GM12873 (cell line): Measurements from ENCODE around the gene SRRT.

ENCODE experiments used
- CTCF ChIP-seq: IDR thresholded peaks from 2 replicates; pipeline ENCODE4 v1.5.1; 2012; ENCODE audit warnings: low read depth, mild to moderate bottlenecking, moderate library complexity, low read length, control low read depth; ENCODE audit not compliant: insufficient read depth; ENCODE audit errors: missing control alignments

Gene SRRT

DNA sequence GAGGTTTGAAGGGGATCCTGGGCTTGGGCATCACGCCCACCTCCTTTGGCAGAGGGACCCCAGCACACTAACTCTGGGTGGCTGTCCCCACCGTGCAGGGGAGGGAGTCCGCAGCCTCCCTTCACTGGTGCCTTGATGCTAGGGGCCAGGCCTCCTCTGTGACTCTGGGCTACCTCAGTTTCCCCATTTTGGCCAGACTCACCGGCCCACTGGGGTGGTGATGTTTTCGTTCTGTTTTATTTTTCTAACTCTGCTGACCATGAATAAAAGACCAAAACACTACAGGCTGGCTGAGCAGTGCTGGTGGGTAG lies 8.2 kb upstream of the SRRT start:
- no peak for TF ChIP-seq CTCF

DNA sequence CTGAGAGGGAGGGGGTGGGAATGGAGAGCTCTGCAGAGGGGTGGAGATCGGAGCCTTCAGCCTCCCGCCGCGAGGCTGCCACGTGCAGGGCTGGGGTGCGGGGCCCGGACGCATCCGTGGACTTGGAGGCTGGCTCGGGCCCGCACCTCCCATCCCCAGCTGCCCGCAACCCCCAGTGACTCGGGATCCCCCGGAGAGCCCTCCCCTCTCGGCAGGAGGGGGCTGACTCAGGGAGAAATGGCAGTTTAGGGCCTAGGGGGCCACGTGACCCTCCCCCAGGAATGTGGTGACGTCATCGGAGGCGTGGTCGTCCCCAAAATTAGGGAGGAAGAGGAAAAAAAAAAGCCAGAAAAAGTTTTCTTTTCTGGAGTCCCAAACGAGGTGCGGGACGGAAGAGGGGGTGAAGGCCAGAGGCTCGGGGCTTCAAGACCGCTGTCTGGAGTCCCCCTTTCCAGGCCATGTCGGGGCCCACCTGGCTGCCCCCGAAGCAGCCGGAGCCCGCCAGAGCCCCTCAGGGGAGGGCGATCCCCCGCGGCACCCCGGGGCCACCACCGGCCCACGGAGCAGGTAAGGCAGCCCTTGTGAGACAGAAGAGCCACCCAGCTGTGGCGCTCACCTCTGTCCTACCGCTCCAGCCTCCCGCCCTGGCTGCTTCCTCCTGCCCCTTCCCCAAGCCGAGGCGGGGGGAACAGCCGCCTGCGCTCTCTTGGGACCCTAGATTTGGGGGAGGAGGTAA lies 7.7 kb upstream of the SRRT start, which contains the start of gene TRIP6:
Gene TRIP6 (plus strand): TSS at position 348 of the 736 bp plus-strand sequence. CDS start 111 bp downstream, at position 459.
- no peak for TF ChIP-seq CTCF

DNA sequence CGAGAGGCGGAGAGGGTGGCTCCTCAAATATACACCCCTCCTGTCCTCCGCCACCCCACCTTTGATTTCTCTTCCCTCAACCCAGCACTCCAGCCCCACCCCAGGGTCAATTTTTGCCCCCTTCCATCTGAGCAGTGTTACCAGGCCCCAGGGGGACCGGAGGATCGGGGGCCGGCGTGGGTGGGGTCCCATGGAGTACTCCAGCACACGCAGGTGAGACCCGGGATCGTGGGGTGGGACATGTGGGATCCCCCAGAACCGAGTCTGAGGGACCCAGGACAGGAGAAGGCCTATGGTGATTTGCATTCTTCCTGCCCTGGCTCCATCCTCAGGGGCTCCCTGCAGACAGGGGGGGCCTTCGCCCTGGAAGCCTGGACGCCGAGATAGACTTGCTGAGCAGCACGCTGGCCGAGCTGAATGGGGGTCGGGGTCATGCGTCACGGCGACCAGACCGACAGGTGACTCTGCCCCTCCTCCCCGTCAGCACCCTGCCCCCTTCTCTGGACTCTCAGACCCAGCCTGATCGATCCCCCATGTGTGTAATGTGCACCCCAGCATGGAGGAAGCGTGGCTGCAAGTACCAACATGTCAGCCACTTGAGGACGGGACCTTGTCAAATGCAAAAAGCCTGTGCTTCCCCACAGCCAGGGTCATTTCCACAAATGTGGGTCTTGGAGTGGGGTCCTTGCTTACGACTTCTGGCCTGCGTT lies 7.0 kb upstream of the SRRT start:
- no peak for TF ChIP-seq CTCF

- TF ChIP-seq CTCF = no peak
Observed at GRCh38 chr7:100873599-100874299, 1.2 kb upstream of the SRRT start.

DNA sequence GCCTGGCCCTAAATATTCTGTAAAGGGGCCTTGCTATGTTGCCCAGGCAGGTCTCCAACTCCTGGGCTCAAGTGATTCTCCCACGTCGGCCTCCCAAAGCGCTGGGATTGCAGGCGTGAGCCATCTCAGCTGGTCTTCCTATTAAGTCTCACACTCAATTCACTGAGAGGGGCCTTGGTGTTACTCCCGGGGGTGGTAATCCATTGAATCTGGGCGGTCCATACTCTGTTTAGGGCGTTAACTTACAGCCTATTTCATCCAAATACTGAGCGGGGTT lies 665 bp upstream of the SRRT start:
- TF ChIP-seq CTCF = no peak

- no peak for TF ChIP-seq CTCF
Observed at GRCh38 chr7:100875356-100875751, 451 bp downstream of the SRRT start.

DNA sequence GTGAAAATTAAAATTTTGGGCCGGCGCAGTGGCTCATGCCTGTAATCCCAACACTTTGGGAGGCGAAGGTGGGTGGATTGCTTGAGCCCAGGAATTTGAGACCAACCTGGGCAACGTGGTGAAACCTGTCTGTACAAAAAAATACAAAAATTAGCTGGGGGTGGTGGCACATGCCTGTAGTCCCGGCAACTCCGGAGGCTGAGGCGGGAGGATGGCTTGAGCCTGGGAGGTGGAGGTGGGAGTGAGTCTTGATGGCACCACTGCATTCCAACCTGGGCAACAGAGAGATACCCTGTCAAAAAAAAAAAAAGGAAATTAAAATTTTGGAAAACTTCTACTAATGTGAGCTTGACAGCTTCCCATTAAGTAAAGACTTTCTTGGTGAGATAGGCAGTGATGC lies 3.1 kb downstream of the SRRT start:
- TF ChIP-seq CTCF = no peak
